GM18907 (cell line): ENCODE measurements around the gene CNGA1.

Experiments used
- ATAC-seq: cut with Tn5 transposase; IDR thresholded peaks from one replicate; pipeline ENCODE4 v1.9.1; 2021; ENCODE audit warnings: mild to moderate bottlenecking, moderate library complexity; ENCODE audit not compliant: unreplicated experiment

The CNGA1 gene

DNA sequence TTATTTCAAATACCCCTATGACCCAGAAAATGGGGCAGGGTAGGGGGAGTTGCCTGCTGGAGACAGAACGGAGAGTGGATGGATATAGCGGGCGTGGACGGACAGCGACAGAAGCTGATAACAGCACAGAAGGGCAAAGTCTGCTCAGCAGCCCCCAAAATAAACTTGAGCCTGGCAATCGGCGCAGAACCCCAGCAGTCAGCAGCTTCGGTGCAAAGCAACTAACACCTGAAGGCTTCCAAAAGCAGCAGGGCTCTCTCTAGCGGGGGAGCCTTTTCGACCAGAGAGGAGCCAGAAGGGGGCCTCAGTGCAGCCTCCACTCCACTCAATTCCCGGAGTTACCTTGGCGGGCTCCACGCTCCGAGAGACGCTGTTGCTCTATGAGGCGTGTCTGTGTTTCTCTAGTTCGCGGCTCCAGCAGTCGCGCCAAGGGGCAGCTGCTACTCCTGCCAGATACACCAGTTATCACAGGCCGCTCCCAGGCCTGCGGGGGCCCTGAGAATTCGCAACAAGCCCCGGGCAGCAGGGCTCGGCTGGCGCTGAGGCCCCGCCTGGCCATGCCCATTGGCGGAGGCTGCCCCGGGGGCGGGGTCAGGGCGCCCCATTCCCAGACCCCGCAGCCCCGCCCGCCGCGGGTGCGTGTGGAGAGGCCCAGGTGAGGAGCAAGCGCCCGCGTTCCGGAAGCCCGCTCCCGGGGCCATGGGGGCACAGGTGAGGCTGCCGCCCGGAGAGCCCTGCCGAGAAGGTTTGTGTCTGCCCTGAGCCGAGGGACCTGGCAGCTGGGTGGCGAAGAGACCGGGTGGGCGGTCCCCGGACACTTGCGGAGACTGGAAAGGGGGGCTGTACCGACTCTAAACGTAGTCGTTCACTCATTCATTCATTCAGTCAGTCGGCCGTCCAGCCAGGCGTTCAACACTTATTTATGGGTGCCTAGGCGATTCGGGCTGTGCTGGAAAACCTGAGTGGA, at the start of gene CNGA1, which contains the start of gene NIPAL1:
TSS of gene CNGA1 (minus strand) at position 541 of the 967 bp plus-strand sequence. CDS start 63,992 bp downstream, outside the sequence.
TSS of gene NIPAL1 (plus strand) at position 632 of the 967 bp plus-strand sequence. CDS start at position 700, 68 bp downstream.
- ATAC-seq, result peak; percentile 89

DNA sequence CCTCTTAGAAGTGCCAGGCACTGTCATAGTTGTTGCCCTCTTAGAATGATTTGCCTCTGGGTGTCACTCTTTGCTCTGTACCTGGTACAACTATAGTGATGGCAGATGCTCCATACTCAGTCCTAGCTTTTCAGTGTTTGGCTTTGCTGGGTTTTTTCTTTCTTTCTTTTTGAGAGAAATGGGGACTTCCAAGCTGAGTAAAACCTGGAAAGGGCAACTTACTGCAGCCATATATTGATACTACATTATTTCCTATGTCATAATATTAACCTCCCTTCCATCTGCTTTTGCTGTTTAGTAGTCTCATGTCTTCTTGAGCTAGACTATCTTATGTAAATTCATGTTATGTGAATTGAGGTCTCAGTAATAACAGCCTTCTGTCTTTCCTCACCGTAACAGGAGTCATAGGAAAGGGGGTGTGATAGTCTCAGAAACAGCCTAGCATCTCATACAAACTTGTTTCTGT, 49.1 kb upstream of the CNGA1 start:
- peak; percentile 87 for ATAC-seq

DNA sequence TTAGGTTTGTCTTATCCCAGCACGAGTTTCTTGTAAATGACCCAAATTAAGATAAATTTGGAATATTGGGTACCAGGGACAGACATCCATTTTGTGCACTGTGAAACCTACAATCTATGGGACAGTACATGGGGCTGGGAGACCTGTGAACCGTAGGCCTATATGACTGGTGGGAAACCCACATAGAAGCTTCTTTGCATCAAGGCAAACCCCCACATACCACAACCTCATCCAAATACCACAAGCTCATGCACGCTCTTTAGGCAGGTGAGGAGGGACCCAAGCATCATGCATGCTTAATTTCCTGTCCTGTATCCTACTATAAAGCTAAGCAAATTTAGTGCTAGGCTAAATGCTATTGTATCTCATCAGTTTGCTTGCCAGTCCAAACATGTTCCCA, 47.9 kb upstream of the CNGA1 start:
- no peak for ATAC-seq

DNA sequence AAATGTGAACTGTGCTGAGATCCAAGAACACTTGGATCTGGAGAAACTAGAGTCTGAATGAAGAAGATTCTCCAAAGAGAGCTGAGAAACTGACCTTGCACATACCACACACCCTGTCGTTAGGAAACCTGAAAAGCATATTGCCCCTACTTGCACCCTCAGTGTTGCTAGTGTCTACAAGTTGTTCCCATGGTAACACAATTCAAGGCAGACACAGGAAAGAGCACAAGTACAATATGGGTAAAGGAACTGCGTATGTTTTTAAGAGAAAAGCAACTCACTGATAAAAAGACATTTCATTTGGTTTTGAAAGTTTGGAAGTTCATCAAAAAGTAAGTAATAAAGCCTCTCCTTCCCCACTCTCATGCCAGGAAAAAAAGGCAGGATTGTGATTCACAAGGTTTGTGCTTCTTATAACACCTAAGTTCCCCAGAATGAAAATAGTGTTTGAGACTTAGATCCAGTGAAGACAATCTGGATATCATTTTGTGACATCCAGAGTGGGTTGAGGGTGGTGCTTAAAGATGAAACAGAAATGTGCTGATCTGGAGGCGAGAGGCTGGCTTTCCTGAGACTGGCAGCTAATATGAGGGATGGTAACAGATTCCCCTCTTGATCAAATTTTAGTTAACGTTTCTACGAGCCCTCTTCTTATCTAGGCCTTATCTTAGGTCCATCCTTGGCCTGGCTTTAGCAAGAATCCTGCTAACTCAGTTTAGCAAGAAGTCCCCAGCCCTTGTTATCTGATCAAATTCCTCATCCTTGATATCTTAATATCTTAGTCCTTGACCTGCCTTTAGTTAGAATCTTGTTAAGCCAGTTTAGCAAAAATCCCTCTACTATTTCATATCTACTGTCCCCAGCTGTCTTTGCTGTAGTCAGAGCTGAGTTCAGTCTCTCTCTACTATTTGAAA, 42.4 kb upstream of the CNGA1 start:
- no peak for ATAC-seq

DNA sequence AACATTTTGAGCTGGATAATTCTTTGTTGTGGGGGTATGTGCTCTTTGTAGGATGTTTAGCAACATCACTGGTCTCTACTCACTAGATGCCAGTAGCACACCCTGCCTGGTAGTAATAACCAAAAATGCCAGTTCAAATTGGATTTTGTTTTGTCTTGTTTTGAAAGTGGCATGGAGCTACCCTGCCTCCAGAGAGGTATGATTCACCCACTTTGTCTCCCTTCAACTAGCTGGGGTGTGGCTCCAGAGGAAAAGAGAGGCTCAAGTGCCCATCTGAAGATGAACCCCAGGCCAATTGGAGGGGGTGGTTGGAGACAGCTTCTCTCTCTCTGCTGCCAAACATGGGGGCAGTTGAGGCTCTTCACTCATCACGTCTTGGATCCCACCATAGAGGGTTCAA, 34.6 kb upstream of the CNGA1 start:
- ATAC-seq, result no peak

DNA sequence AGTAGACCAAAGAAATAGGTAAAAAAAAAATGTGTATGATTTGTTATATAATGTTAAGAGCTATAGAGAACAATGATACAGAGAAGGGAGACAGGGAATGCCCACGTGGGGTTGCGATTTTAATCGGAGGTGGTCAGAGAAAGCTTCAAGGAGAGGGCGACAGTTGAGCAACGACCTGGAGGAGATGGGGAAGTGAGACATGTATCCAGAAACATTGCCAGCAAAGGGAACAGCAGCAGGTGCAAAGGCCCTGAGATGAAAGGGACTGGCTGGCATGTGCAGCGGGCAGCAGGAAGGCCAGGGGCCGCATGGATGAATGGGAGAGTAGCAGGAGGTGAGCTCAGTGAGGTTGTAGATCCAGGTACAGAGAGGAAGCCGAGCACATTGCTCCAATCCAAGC, 33.0 kb upstream of the CNGA1 start:
- no peak for ATAC-seq

DNA sequence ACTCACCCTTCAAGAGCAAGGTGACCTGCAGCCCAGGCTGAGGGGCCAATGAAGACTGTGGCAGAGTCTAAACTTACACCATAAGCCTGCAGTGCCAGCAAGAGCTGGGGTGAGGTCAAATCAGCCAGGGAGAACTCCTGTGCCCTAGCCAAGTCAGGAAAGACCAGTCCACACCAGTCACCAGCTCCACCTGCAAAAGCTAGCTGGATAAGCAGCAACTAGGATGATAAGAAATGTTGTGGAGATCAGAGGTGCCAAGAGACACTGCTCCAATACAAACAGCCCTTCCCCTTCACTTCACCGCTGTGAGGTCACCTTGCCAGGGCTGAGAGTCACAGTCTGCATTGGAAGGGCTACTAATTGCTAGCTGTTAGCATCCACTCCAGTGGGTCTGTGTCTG, 31.4 kb upstream of the CNGA1 start:
- ATAC-seq, result peak; percentile 24

DNA sequence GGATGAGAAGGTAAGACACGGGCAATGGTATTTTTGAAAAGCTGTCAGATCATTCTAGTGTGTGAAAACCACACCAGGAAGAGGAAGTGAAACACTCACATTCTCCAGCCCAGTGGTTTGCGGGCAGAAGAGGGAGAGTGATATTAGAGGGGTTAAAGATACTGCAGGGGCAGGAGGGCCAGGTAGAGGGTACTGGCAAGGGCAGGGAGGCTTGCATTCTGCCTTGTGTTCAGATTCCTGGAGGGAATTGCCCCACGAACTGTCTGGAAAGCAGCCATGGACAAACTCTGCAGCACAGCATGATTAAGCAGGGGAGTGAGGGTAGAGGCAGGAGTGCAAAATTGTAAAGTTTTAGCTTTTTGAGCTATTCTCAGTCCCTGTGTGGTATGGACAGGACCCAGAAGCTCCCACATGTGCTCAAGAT, 31.0 kb upstream of the CNGA1 start:
- ATAC-seq, result peak; percentile 99

DNA sequence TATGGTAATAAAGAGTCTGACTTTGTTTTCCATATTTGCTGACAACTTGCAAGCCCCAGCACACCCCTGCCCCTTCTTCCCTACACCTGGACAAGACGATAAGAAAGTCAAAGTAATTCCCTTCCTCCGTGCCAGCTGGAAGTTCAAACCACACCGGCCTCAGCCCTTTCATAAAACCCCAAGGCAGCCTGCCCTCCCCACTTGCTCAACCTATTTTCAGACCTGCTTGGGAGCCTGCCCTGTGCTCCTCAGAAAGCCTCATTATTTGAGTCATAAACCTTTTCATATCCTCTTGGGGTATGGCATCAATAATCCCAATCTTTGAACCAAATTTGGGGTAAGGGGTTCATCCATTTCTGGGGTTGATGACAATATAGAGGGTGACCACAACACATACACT, 29.6 kb upstream of the CNGA1 start:
- no peak for ATAC-seq

DNA sequence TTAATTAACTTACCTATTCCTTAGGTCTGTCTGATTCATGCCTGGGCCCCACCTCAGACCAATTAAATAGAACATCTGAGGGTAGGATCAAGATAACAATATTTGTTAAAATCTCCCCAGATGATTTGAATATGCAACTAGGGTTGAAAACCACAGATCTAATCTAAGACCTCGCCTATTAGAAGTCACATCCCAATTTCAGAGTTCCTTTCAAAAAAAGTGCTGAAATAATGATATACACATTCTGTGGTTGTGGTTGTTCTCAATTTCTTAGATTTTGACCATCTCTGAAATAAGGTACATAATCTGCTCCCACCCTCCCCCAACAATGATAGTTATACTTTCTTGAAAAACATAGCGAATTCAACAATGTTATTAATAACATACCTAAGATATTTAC, 27.8 kb upstream of the CNGA1 start:
- no peak for ATAC-seq

DNA sequence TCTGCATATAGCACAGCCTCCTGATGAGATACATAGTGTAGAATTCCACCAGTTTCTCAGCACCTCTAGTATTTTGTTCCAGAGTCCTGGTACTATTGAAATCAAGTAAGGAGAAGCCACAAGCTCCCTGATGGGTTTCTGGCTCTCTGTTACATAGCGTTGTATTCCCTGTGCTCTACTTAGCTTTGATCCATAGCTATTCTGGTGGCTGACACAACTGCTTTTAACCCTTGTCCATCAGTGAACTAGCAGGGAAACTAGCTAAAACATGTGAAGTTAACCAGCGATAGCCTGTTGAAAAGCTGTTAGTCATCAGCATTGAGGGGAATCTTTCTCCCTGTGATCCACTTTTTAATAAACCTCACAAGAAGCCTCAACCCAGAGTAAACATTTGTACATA, 27.0 kb upstream of the CNGA1 start:
- ATAC-seq, result no peak

DNA sequence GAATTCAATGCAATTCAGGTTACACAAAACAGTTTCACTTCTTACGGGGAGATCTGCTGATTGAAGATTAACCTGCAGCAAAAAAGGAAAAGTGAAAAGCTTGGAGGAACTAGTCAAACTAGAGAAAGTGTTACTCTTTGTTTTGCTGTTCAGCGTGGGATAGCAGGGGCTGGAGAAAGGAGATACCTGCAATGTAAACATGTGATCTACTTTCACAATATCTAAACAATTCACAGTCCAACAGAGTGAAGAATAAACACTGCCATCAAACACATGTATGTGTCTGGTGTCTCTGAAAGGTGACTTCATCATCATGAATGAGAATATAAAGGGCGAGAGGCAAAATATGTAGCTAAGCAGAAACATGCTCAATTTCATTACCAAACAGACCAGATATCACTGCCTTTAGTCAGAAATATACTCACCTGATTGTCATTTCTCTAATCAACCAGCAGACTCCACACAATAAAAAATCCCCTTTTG, 26.5 kb upstream of the CNGA1 start:
- ATAC-seq, result no peak

DNA sequence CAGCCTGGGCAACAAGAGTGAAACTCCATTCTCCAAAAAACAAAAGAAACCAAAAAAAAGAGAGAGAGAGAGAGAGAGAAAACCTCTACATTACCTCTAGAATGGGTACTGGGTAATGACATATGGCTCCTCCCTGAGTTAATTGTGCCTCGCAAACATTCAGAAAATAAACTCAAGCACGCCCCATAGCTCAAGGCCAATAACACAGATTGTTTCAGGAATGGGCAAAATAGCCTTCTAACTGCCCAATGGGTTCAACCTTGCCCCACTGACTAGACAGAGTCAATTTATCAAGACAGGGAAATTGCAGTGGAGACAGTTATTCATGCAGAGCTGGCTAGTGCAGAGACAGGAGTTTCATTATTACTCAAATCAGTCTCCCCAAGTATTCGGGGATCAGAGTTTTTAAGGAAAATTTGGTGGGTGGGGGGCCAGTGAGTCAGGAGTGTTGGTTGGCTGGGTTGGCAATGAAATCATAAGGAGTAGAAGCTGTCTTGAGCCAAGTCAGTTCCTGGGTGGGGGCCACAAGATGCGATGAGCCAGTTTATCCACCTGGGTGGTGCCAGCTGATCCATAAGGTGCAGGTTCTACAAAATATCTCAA, 25.2 kb upstream of the CNGA1 start:
- ATAC-seq, result no peak

DNA sequence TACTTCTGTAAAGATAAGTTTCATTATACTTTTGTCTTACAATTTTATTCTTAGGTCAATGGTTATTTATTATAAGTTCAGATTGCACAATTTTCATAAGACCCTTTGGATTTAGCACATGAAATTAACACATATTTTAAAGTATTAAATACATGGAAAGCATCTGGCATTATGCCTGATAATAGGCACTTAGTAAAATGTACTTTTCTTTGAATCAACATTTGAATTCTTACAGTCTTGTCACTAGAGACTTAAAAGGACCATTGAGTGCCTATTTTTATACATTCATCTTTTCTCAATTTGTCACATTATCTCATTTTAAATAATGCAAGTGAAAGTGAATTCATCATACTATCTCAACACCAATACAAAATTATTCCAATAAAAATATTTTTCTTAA, 23.1 kb upstream of the CNGA1 start:
- no peak for ATAC-seq

DNA sequence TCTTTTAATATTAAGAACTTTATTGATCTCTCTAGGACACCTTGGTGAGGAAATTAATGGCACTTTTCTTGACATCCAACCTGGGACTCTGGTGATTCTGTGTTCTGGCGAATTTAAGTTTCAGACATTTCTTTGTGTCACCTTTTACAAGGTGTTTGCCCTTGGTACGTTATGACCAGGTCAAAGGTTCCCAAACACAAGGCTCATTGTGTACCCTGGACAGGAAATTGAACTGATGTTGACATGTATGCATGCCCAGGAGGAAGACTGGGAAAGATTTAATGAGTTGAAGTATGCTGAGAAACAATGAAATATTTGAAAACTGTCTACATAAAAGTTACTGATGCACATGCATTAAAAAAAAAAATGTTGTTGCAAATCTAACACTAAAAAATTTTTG, 22.2 kb upstream of the CNGA1 start:
- no peak for ATAC-seq

DNA sequence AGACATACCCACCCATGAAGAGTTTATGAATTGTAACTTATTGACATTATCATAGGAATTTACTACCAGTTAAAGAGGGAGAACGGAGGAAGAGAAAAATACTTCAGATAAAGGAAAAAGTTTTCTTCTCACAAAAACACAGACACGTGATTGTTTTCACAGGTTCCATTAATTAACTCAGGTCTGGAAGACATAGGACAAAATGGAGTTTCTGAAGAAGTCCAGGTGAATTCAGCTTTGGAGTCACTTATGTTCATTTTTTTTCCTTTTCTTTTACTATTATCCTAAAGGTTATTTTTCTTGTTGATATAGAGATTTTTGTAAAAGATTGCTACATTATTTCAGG, 20.6 kb upstream of the CNGA1 start:
- no peak for ATAC-seq

DNA sequence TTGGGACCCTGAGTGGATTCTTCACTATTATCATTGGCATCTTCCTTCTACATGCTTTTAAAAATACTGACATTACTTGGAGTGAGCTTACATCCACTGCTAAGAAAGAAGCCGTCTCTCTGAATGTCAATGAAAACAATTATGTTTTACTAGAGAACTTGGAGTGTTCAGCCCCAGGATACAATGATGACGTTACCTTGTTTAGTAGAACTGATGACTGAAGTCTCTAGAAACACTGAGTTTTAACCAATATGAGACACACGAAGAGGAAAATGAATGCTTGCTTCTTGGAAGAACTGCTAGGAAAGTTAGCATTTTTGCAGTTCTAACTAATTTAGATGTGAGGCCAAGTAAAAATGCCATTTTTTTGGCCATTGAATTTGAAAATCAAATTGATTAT, 19.5 kb upstream of the CNGA1 start:
- no peak for ATAC-seq

DNA sequence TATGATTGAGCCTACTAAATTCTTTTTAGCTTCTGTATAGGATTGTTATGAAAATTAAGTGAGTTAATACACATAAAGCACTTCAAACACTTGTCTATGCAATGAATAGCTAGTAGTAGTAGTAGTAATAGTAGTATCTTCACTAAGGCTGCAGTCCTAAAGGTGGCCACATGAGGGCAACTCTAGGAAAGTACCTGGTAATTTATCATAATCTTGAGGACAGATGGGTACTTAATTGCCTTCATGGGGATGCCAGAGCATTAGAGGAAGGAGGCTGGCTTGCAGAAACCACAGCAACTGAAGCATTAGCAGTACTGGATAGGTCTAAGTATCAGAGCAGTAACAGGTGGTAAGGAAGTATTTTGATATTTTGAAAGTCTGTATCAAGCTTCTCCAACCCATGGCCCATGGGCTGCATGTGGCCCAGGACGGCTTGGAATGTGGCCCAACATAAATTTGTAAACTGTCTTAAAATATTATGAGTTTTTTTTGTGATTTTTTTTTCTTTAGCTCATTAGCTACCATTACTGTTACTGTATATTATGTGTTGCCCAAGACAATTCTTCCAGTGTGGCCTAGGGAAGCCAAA, 17.4 kb upstream of the CNGA1 start:
- ATAC-seq, result peak; percentile 55

DNA sequence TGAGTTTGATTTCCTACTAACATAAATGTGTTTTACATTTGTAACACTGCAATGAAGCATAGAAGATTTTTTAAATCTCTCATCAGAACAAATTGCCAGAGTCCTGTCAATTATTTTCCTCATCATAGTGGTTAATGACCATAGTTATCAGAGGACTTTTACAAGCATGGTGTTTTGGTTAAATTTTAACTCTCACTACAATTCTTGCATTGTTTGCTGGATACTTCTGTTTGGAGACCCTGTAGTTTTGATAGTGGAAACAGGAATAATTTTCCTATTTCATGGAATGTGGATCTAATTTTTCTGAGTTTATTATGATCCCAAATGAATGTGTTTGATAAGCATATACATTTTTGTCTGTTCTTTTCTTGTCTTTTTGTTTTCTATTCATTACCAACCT, 16.9 kb upstream of the CNGA1 start:
- no peak for ATAC-seq

DNA sequence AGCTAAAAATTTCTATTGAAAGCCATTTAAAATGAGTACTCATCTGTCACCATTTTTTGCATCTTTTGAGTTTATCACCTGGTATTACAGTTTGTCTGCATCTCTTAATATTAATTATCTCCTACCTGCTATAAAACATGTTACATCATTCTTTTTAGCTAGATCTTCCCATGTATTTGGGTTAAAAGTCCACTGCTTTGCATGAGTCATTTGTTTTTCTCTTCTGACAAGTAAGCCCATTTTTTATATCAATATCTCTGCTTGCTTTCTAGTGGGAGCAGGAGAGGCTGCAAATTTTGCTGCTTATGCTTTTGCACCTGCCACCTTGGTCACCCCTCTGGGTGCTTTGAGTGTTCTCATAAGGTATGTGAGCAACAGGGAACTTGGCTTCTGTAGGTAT, 16.2 kb upstream of the CNGA1 start:
- ATAC-seq, result no peak
